Left lung (tissue), 10 donors: ENCODE measurements around the gene NPFFR1. TPM values are rescaled to one million over a fixed set of nuclear protein-coding genes. Genes with fewer than 3 reads are reported as not detected.

Source experiments
- ATAC-seq: fragments of 200-7000 bp; cut with Tn5 transposase; one replicate; pipeline ENCODE4 v1.9.1; 2020; ENCODE audit warnings: moderate library complexity
- DNase-seq, 4 donors: peaks; one replicate each; pipeline ENCODE4 v3.0.0-alpha.2; 2013 to 2020
- H3K27ac ChIP-seq, 2 donors: fragments of 200-600 bp; sonication (generic) in 1 of 2; one replicate each; pipeline versions ENCODE4 v1.5.0 to v1.8.0; 2020 to 2021
- H3K27me3 ChIP-seq, 2 donors: fragments of 200-600 bp; sonication (generic) in 1 of 2; one replicate each; pipeline versions ENCODE4 v1.5.0 to v1.8.0; 2020 to 2021
- H3K36me3 ChIP-seq, 2 donors: fragments of 200-600 bp; sonication (generic) in 1 of 2; one replicate each; pipeline versions ENCODE4 v1.5.0 to v1.8.0; 2020 to 2021
- H3K4me1 ChIP-seq, 2 donors: fragments of 200-600 bp; one replicate each; pipeline ENCODE4 v1.8.0; 2021
- H3K4me3 ChIP-seq, 2 donors: fragments of 200-600 bp; sonication (generic) in 1 of 2; one replicate each; pipeline versions ENCODE4 v1.5.0 to v1.8.0; 2020 to 2021; ENCODE audit warnings: mild to moderate bottlenecking in 1 of 2
- H3K9me3 ChIP-seq, 2 donors: fragments of 200-600 bp; sonication (generic) in 1 of 2; one replicate each; pipeline versions ENCODE4 v1.5.0 to v1.8.0; 2020 to 2021
- intact Hi-C, 2 donors: fragments of 100-400 bp; cut with DNase I; formaldehyde crosslinking; loops; one replicate each; pipeline versions ENCODE4 v1.11.2 to v1.14.2; 2022
- polyA plus RNA-seq, 6 donors: library from polyadenylated mRNA; unstranded; fragments of 120-200 nt; gene quantifications; one replicate each; pipeline ENCODE4 v1.2.1, GENCODE V29; 2013; ENCODE audit not compliant: insufficient read length in 6 of 6
- total RNA-seq, 2 donors: library from RNA; stranded (reverse); fragmentation: NEBNext Ultra II Directional; extraction: Animal tissue kit (Norgen Biotek cat#: 25700); gene quantifications; one replicate each; pipeline ENCODE4 v1.2.1, GENCODE V29; 2021
- TF ChIP-seq, protein P1 (sequence below), 2 donors: fragments of 200-600 bp; sonication (generic) in 1 of 2; IDR thresholded peaks; one replicate each; pipeline versions ENCODE4 v1.5.0 to v1.8.0; 2021; ENCODE audit warnings: antibody characterized with exemption in 2 of 2
- donor health status: DM: no; HTN: yes; CAD: no.
- donor health status: DM: no; HTN: no; CAD: no.

Gene NPFFR1
- total and polyA plus RNA-seq, 8 donors = 0.20 to 0.80 (median 0.42) TPM

- DNase-seq = no peak
- Histone ChIP-seq H3K27ac (no peak overlapping the region), H3K36me3 (no peaks in the 10 kb centered on the region), H3K9me3 (no peaks in the 10 kb centered on the region), H3K27me3 (peaks cover 0 to 8% of the 10 kb centered on the region in 2 donors), H3K4me1 (peaks cover 10 to 49% of the 10 kb centered on the region in 2 donors), H3K4me3 (no peak overlapping the region)
- intact Hi-C loops = no loop called here
- ATAC-seq = no peak
- TF ChIP-seq, protein P1, sequence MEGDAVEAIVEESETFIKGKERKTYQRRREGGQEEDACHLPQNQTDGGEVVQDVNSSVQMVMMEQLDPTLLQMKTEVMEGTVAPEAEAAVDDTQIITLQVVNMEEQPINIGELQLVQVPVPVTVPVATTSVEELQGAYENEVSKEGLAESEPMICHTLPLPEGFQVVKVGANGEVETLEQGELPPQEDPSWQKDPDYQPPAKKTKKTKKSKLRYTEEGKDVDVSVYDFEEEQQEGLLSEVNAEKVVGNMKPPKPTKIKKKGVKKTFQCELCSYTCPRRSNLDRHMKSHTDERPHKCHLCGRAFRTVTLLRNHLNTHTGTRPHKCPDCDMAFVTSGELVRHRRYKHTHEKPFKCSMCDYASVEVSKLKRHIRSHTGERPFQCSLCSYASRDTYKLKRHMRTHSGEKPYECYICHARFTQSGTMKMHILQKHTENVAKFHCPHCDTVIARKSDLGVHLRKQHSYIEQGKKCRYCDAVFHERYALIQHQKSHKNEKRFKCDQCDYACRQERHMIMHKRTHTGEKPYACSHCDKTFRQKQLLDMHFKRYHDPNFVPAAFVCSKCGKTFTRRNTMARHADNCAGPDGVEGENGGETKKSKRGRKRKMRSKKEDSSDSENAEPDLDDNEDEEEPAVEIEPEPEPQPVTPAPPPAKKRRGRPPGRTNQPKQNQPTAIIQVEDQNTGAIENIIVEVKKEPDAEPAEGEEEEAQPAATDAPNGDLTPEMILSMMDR (IDR thresholded peaks at IDR 0.05) = no peak
Measured at GRCh38 chr10:70330671-70331070, 46.9 kb upstream of the NPFFR1 start.

- ATAC-seq (no peak), DNase-seq (no peak)
- H3K27ac ChIP-seq = no peak overlapping the region
- peaks cover 0 to 6% of the 10 kb centered on the region in 2 donors for H3K27me3 ChIP-seq
- H3K4me1 ChIP-seq = peaks cover 10 to 48% of the 10 kb centered on the region in 2 donors
- TF ChIP-seq, protein P1 (IDR thresholded peaks at IDR 0.05) = no peak
- H3K36me3 ChIP-seq = no peaks in the 10 kb centered on the region
- no peak overlapping the region for H3K4me3 ChIP-seq
- intact Hi-C loops = no loop called here
- H3K9me3 ChIP-seq = no peaks in the 10 kb centered on the region
Measured at GRCh38 chr10:70328967-70329366, 45.2 kb upstream of the NPFFR1 start.

DNA sequence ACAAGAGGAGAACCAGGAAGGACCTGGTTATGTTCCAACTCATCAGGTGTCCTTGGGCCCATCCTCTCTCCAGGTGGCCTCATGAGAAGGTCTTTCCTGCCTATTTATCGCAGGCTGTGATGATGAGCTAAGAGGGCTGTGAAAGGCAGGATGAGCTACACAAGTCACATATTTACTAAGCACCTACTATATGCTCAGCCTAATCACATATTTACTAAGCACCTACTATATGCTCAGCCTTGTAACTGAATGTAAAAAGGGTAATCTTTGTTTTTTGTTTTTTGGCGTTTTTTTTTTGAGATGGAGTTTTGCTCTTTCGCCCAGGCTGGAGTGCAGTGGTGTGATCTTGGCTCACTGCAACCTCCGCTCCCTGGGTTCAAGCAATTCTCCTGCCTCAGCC is 44.2 kb upstream of the NPFFR1 start:
- DNase-seq = no peak
- no peaks in the 10 kb centered on the region for H3K36me3 ChIP-seq
- H3K4me1 ChIP-seq = peaks cover 10 to 49% of the 10 kb centered on the region in 2 donors
- H3K27ac ChIP-seq = no peak overlapping the region
- ATAC-seq = no peak
- TF ChIP-seq, protein P1 (IDR thresholded peaks at IDR 0.05) = no peak
- intact Hi-C loops = no loop called here
- peaks cover 0 to 6% of the 10 kb centered on the region in 2 donors for H3K27me3 ChIP-seq
- H3K9me3 ChIP-seq = no peaks in the 10 kb centered on the region
- H3K4me3 ChIP-seq = no peak overlapping the region

DNA sequence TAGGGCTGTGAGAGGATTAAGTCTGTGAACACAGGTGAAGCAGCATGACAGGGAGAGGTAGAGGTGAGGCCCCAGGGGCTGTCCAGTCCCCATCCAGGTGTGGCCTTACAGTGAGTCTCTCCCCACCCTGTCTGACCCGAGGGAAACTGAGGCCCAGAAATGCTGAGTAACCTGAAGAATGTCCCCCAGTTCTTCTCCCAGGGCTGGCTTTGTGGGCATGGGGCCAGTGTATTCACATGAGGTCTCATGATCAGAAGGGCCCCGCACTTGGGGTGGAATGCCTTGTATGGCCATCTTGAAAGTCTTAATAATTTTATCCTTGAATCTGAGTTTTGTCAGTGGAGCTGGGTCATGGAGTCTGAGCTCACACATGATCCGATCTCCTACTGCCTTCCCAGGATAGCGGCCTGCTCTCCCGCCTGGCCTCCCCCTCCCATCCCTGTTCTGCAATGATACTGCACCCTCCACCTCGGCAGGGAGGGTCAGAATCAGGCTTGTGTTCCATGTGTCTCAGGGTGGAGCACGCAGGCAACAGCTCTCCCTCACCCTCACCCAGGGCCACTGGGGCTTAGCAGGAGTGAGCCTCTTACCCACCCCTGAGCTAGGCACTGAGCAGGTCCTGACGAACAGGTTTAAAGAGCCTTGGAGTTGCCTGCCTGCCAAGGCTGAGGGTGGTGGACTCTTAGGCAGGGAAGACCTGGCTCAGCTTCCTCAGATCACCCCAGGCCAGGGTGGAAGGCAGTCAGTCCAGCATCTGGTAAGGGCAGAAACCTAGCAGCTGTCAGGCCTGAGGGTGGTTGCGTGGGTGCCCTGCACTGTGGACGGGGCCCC is 41.4 kb upstream of the NPFFR1 start:
- peaks cover 0 to 6% of the 10 kb centered on the region in 2 donors for H3K27me3 ChIP-seq
- peaks cover 0 to 4% of the 10 kb centered on the region in 2 donors for H3K36me3 ChIP-seq
- no peak overlapping the region for H3K4me3 ChIP-seq
- DNase-seq (no peak), ATAC-seq (peak; percentile 21)
- intact Hi-C loops = no loop called here
- H3K9me3 ChIP-seq = no peaks in the 10 kb centered on the region
- no peak overlapping the region for H3K27ac ChIP-seq
- H3K4me1 ChIP-seq = peaks cover 0 to 21% of the 10 kb centered on the region in 2 donors
- TF ChIP-seq, protein P1 (IDR thresholded peaks at IDR 0.05) = no peak

DNA sequence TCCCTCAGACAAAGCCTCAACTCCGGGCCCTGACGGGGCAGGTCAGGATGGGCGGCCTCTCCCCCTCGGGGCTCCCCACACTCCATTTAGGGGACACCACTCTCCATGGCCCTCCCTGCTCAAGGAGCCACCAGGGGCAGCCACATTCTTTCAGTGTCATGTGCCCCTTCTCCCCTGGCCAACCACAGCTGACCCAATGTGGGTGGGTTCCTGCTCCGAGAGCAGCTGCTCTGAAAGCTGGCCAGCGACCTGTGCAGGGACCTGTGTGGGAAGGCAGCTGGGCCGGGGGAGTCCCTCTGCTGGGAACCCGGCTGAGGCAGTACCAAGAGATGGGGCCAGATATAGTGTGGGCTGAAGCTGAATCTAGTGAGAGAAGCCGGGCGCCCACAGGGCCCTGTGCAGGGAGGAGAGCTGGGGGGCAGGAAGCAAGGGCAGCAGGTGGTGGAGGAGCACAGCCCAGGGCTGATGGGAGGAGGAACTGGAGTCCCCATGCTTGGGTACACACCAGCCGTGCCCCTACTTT is 40.6 kb upstream of the NPFFR1 start:
- peaks cover 0 to 19% of the 10 kb centered on the region in 2 donors for H3K4me1 ChIP-seq
- H3K36me3 ChIP-seq = peaks cover 0 to 4% of the 10 kb centered on the region in 2 donors
- DNase-seq = no peak
- H3K9me3 ChIP-seq = no peaks in the 10 kb centered on the region
- no peak for ATAC-seq
- TF ChIP-seq, protein P1 (IDR thresholded peaks at IDR 0.05) = no peak
- no peak overlapping the region for H3K4me3 ChIP-seq
- H3K27ac ChIP-seq = no peak overlapping the region
- intact Hi-C loops = no loop called here
- peaks cover 0 to 6% of the 10 kb centered on the region in 2 donors for H3K27me3 ChIP-seq
